Activated CD4-positive, alpha-beta T cell treated with anti-CD3 and anti-CD28 coated beads, Interleukin-2, amount 50 U/mL, for 16 hours (primary cell): Measurements from ENCODE around the gene NDST1.
A peak's percentile ranks its signal among the peaks of the same experiment; 100 is the strongest.
"Not testable (repeated sequence)": the region's sequence is repeated elsewhere in the genome, so short reads cannot be mapped to it uniquely, and the experiment has no call there.

Experiments
- DNase-seq: peaks from one replicate; pipeline ENCODE4 v3.0.0-alpha.2; 2020

The NDST1 gene

DNA sequence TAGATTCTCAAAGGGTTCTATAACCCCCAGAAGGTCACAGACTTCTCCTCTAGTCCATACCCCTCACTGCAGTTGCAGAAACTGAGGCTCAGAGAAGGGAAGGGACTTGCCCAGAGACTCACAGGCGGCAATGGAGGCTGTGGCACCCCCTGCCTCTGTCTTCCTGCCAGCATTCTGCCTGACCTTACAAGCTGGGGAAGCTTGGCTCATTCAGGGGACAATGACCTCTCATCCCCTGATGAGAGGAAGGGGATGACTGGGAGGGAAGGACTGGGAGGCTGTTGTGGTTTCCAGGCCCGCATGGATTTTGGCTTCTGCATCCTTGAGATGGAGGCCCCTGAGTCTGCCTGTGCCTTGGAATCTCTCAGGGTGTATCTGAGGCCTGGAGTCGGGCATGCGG is 897 bp downstream of the NDST1 start:
- DNase-seq: no peak

DNA sequence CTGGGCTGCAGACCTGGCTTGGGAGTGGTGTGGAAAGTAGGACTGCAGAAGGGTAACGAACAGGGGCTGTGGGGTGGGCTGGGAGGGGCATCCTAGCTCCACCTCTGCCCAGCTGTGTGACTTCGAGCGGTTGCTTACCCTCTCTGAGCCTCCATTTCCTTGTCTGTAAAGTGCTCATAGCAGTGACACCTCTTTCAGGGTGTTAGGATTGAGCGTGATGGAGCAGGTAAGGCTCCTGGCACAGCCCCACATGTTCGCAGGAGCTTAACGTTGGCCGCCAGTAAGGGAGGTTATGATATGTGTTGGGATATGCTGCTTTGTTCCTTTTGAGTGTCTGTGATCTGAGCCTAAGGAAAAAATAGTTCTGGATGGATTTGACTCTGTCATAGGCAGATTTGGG is 2.1 kb downstream of the NDST1 start:
- no peak for DNase-seq

DNA sequence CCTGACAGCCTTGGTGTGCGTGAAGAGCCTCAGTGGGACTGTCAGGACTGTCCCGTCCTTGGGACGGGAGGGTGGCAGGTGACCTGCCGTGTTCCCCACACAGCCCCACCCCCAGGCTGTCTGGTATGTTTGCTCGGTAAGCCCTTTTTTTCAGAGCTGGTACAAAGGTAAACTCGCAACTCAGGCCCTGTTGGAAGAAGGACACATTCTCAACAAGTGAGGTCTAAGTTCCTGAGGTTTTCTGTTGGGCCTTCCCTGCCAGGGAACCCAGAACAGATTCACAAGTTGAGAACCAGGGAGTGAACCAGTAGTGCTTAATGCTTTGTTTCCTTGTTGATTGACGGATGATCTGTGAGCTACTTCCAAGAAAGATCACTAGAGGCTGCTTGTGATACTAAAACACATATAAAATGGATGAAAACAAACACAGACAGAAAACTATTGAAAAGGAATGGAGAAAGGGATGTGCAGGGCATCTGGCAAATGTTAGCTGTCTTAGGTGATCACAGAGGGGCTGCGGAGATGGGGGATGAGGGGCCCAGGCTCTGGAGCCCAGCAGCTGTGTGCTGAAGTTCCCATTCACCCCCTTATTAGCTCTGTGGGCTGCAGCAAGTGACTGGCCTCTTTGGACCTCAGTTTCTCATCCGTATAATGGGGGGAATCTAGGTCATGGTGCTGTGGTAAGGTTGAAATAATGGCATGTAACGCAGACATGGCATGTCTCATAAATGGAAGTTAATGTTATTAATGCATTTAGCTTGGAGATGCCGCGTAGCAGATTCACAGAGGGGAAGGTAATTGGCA is 2.7 kb downstream of the NDST1 start:
- no peak for DNase-seq

DNA sequence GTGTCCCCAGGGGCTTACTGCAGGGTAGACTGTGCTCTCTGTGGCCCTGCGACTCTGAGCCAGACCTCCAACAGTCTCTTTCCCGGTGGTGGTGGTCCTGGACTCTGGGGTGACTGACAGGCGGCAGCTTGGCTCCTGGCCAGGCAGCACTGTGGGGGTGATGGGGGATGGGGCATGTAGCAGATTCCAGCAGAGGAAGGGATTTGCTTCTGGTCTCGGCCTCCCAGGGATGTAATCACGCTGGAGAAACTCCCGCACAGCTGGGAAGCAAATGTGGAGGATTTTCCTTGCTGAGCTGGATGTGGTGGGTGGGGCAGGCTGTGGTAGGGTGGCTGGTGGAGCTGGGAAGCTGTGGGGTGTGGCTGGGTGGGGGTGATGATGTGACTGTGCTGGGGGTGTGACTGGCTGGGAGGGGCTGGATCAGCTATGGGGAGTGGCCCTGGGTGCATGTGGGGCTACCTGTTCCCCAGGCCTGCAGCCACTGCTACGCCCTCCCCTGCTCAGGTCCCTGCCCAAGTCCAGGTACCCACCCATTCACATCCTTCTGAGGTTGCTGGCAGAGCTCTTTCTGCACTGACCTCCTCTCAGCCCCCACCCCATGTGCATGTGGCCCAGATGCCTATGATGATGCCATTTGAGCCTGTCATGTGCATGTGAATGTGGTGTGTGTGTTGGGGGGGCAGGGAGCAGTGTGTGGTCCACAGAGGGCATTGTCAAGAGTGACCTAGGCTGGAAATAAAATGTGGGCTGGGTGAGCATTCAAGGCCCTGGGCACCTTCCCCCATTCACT is 3.8 kb downstream of the NDST1 start:
- no peak for DNase-seq

- DNase-seq: no peak
Measured at GRCh38 chr5:150512368-150512747, 4.4 kb downstream of the NDST1 start.

GRCh38 chr5:150513375-150514309 is 5.7 kb downstream of the NDST1 start:
- peak; percentile 5 for DNase-seq

GRCh38 chr5:150514708-150515211 is 6.8 kb downstream of the NDST1 start:
- no peak for DNase-seq

DNA sequence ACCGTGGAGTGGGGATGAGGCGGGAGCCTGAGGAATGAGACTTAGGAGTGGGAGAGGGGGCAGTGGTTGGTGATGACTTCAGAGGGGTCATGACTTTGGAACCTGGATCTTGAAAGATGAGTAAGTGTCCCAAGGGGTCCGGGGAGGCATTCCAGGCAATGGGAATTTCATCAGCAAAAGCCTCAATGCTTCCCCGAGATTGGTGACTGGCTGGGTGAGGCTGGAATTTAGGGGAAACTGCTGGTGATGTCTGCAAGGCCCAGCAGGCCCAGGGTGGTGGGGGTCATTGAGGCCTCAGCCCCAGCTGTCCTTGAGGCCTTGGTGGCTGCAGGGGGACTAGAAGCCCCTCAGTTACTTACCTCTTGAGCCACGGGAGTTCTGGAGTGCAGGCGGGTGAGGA is 7.5 kb downstream of the NDST1 start:
- no peak for DNase-seq

DNA sequence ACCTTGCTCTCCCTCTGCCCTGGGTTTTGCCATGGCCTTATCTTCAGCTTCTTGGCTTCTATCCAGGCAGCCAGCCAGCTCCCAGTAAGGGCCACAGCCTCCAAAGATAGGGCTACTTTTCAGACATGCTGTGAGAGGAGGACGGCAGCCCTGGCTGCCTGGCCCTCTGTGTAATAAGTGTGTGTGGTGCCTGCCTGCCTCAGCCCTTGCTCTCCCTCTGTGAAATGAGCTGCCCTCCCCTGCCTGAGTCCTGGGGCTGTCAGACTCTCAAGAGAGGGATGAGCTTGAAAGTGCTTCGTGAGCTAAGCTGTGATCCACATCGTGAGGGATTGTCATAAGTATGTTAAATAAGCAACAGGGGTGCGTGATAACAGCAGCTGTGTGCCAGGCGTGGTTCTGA is 8.1 kb downstream of the NDST1 start:
- DNase-seq: no peak

GRCh38 chr5:150517272-150518152 is 9.6 kb downstream of the NDST1 start:
- DNase-seq: no peak

DNA sequence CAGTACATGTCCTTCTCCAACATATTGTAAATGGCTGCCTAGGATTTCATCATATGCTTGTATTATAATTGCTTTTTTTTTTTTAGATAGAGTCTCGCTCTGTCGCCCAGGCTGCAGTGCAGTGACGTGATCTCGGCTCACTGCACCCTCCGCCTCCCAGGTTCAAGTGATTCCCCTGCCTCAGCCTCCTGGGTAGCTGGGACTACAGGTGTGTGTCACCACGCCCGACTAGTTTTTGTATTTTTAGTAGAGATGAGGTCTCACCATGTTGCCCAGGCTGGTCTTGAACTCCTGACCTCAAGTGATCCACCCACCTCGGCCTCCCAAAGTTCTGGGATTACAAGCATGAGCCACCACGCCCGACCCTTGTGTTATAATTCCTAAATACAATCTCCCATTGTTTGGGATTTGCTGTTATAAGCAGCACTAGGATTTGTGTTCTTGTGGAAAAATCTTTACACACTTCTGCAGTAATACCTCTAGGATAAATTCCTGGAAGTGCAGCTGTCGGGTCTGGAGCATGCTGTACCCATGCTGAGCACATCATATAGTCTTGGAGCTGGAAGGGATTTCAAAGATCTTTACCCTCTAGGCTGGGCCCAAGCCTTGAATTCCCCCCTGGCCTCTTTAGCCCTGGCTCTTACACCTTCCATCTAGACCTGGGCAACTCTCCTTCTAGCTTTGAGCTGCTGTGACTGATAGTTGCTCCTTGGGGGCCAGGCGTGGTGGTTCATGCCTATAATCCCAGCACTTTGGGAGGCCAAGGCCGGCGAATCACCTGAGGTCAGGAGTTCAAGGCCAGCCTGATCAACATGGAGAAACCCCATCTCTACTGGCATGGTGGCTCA is 11.0 kb downstream of the NDST1 start:
- not testable (repeated sequence) for DNase-seq

GRCh38 chr5:150519560-150519945 is 11.6 kb downstream of the NDST1 start:
- DNase-seq: no peak

DNA sequence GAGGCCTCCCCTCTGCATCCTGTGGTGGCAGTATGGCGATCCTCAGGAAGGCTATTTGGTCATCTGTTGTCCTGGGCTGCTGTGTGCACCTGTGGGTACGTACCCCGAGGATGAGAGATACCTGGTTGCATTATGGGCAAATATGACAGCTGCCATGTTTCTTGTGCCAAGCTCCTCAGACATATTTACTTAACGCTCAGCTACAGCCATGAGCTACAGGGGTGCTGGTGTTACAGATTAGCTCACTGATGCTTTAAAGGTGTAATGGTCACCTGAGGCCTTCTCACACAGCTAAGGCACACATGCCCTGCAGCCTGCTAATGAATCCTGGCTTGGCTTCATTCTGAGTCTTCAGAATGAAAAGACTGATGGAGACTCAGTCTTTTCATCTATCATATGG is 12.0 kb downstream of the NDST1 start:
- no peak for DNase-seq

DNA sequence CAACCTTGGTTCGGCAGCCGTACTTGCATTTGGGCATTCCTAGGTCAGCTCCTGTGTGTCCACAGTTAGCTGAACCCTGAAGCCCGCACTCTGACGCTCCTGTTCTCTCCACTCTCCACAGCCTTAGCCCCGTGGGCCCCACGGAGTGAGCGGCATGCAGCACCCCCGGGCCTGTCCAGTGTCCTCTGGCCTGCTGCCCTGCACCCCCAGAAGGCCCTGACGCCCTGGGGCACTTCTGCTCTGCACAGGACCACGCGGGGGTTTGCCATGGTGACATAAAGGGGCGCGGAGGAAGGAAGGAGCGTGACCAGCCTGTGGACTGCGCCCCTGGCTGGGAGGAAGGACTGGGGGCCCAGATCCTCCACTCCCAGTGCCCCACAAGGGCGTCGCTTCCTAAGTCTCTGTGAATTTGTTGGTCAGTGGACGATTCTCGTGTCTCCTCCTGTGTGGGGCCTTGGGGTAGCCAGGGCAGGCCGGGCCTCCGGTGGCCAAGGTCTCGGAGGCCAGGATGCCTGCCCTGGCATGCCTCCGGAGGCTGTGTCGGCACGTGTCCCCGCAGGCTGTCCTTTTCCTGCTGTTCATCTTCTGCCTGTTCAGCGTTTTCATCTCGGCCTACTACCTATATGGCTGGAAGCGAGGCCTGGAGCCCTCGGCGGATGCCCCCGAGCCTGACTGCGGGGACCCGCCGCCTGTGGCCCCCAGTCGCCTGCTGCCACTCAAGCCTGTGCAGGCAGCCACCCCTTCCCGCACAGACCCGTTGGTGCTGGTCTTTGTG is 13.0 kb downstream of the NDST1 start:
- no peak for DNase-seq

DNA sequence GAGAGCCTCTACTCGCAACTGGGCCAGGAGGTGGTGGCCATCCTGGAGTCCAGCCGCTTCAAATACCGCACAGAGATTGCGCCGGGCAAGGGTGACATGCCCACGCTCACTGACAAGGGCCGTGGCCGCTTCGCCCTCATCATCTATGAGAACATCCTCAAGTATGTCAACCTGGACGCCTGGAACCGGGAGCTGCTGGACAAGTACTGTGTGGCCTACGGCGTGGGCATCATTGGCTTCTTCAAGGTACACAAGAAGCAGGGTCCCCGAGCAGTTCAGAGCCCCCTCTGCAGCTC is 13.5 kb downstream of the NDST1 start:
- no peak for DNase-seq

DNA sequence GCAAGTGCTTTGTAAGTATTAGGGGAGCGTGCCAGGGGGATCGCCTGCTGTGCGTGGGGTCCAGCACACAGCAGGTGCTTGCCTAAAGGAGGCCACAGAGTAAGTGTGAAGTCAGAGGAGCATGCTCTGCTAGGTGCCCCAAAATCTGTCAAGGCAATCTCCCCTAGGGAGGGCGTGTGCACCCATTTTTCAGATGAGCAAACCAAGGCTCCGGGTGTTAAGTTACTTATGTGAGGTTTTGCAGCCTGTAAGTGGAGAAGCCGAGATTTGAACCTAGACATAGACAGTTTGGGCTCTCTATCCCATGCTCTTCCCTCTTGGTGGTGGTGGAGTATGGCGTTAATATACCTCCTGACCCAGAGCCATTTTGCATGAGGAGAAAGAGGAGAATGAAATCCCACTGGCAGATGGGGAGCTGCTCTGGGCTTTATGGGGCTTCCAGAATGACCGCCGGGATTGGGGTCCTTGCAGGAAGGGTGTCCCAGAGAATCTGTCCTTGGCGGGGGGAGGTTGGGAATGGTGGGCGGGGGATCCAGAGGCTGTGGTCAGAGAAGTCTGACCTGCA is 14.1 kb downstream of the NDST1 start:
- no peak for DNase-seq

GRCh38 chr5:150522504-150523414 is 14.8 kb downstream of the NDST1 start:
- DNase-seq: no peak

GRCh38 chr5:150523472-150524350 is 15.8 kb downstream of the NDST1 start:
- peak; percentile 20 for DNase-seq
